HEK293 (cell line): ENCODE results near the gene ATCAY.
"Not testable (repeated sequence)": the region's sequence is repeated elsewhere in the genome, so short reads cannot be mapped to it uniquely, and the experiment has no call there.

ENCODE experiments used
- CTCF ChIA-PET: fragments of 350-600 bp; formaldehyde crosslinking; extraction: SDS; loops from one replicate; lab custom pipeline; 2021; ENCODE audit warnings: antibody characterized with exemption; lab: Yijun Ruan, JAX
- POLR2A ChIA-PET: fragments of 300-600 bp; formaldehyde crosslinking; extraction: SDS; loops from one replicate; lab custom pipeline; 2020; ENCODE audit warnings: antibody characterized with exemption, inconsistent platforms; lab: Yijun Ruan, JAX
- H3K27ac ChIP-seq: fragments of 200-500 bp; sonication (Bioruptor generic); 2 replicates; pipeline ENCODE4 v1.5.1; 2014; ENCODE audit warnings: low read depth, low read length, control low read depth, inconsistent platforms; ENCODE audit errors: extremely low read depth
- H3K36me3 ChIP-seq, 2 experiments: fragments of 200-500 bp in 1 of 2; sonication (Bioruptor generic) in 1 of 2; 1 replicate in 1 of 2; 2 replicates in 1 of 2; pipeline ENCODE4 v1.5.1; 2014 to 2017; ENCODE audit warnings: inconsistent platforms in 2 of 2, low read length in 2 of 2; ENCODE audit not compliant: control insufficient read depth in 2 of 2, insufficient read depth in 1 of 2
- H3K4me1 ChIP-seq: fragments of 200-500 bp; sonication (Bioruptor generic); 2 replicates; pipeline ENCODE4 v1.5.1; 2014; ENCODE audit warnings: mild to moderate bottlenecking, low read length, inconsistent platforms; ENCODE audit not compliant: control insufficient read depth, insufficient read depth
- H3K4me3 ChIP-seq: 2 replicates; pipeline ENCODE4 v1.5.1; 2011; ENCODE audit warnings: low read depth, mild to moderate bottlenecking, control low read depth, low read length, moderate library complexity
- H3K9me3 ChIP-seq: fragments of 200-500 bp; sonication (Bioruptor generic); 2 replicates; pipeline ENCODE4 v1.5.1; 2014; ENCODE audit warnings: low read depth, low read length, inconsistent platforms; ENCODE audit not compliant: control insufficient read depth, insufficient read depth
- GLI4 ChIP-seq: fragments of 450-650 bp; formaldehyde crosslinking; IDR thresholded peaks from 2 replicates; pipeline ENCODE4 v1.5.1; 2016; ENCODE audit warnings: missing biosample characterization, missing genetic modification characterization
- GLIS2 ChIP-seq: fragments of 450-650 bp; formaldehyde crosslinking; IDR thresholded peaks from 2 replicates; pipeline ENCODE4 v1.5.1; 2016; ENCODE audit warnings: missing biosample characterization, missing genetic modification characterization
- HOXC10 ChIP-seq: sonication (generic); formaldehyde crosslinking; IDR thresholded peaks from 2 replicates; pipeline ENCODE4 v1.8.1; 2023; ENCODE audit warnings: mild to moderate bottlenecking, missing genetic modification reagents
- HOXD13 ChIP-seq: sonication (generic); formaldehyde crosslinking; IDR thresholded peaks from 2 replicates; pipeline ENCODE4 v1.8.0; 2022; ENCODE audit warnings: missing genetic modification reagents, borderline replicate concordance
- MYNN ChIP-seq: fragments of 450-650 bp; formaldehyde crosslinking; IDR thresholded peaks from 2 replicates; pipeline ENCODE4 v1.5.1; 2016; ENCODE audit warnings: missing biosample characterization, missing genetic modification characterization, borderline replicate concordance
- RBAK ChIP-seq: fragments of 450-650 bp; formaldehyde crosslinking; IDR thresholded peaks from 2 replicates; pipeline ENCODE4 v1.5.1; 2016; ENCODE audit warnings: missing biosample characterization, missing genetic modification characterization
- TRIM28 ChIP-seq: IDR thresholded peaks from 2 replicates; pipeline ENCODE4 v1.6.1; 2011; ENCODE audit warnings: low read length, control low read depth, borderline replicate concordance
- ZBTB21 ChIP-seq: fragments of 450-650 bp; formaldehyde crosslinking; IDR thresholded peaks from 2 replicates; pipeline ENCODE4 v1.5.1; 2017; ENCODE audit warnings: missing biosample characterization, missing genetic modification characterization
- ZBTB8A ChIP-seq: fragments of 450-650 bp; formaldehyde crosslinking; IDR thresholded peaks from 2 replicates; pipeline ENCODE4 v1.5.1; 2016; ENCODE audit warnings: missing biosample characterization, missing genetic modification characterization
- ZNF10 ChIP-seq: fragments of 450-650 bp; formaldehyde crosslinking; IDR thresholded peaks from 2 replicates; pipeline ENCODE4 v1.5.1; 2017; ENCODE audit warnings: missing biosample characterization, missing genetic modification characterization
- ZNF121 ChIP-seq: fragments of 450-650 bp; formaldehyde crosslinking; IDR thresholded peaks from 2 replicates; pipeline ENCODE4 v1.5.1; 2016; ENCODE audit warnings: missing biosample characterization, missing genetic modification characterization
- ZNF202 ChIP-seq: fragments of 450-650 bp; formaldehyde crosslinking; IDR thresholded peaks from 2 replicates; pipeline ENCODE4 v1.5.1; 2016; ENCODE audit warnings: missing biosample characterization, missing genetic modification characterization, borderline replicate concordance
- ZNF548 ChIP-seq: fragments of 450-650 bp; formaldehyde crosslinking; IDR thresholded peaks from 2 replicates; pipeline ENCODE4 v1.5.1; 2016; ENCODE audit warnings: missing biosample characterization, missing genetic modification characterization
- ZNF624 ChIP-seq: fragments of 450-650 bp; formaldehyde crosslinking; IDR thresholded peaks from 2 replicates; pipeline ENCODE4 v1.5.1; 2017; ENCODE audit warnings: missing biosample characterization, missing genetic modification characterization
- ZNF776 ChIP-seq: fragments of 450-650 bp; formaldehyde crosslinking; IDR thresholded peaks from 2 replicates; pipeline ENCODE4 v1.5.0; 2017; ENCODE audit warnings: missing biosample characterization, missing genetic modification characterization, borderline replicate concordance
- ZNF830 ChIP-seq: fragments of 450-650 bp; IDR thresholded peaks from 2 replicates; pipeline ENCODE4 v1.5.0; 2018; ENCODE audit warnings: missing biosample characterization, missing genetic modification characterization, low read depth, mild to moderate bottlenecking, moderate library complexity
- TF ChIP-seq, protein P1 (sequence below): fragments of 450-650 bp; formaldehyde crosslinking; IDR thresholded peaks from 2 replicates; pipeline ENCODE4 v1.5.1; 2016; ENCODE audit warnings: missing biosample characterization, missing genetic modification characterization
- TF ChIP-seq, protein P2 (sequence below): fragments of 450-650 bp; formaldehyde crosslinking; IDR thresholded peaks from 2 replicates; pipeline ENCODE4 v1.5.1; 2017; ENCODE audit warnings: missing biosample characterization, missing genetic modification characterization
- TF ChIP-seq, protein P3 (sequence below): fragments of 450-650 bp; formaldehyde crosslinking; IDR thresholded peaks from 2 replicates; pipeline ENCODE4 v1.5.1; 2016; ENCODE audit warnings: missing biosample characterization, missing genetic modification characterization

The ATCAY gene

DNA sequence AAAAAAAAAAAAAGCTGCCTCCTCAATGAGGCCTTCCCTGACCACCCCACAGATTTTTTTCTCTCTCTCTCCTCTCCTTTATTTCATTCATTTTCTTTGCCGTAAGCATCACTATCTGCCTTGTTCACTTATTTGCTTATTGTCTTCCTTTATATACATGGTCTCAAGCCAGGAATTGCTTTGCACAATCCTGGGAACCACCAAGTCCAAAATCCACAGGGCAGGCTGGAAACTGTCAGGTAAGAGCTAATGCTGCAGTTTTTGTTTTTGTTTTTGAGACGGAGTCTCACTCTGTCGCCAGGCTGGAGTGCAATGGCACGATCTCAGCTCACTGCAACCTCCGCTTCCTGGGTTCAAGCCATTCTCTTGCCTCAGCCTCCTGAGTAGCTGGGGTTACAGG is 14.5 kb downstream of the ATCAY start:
- H3K27ac ChIP-seq, H3K4me3 ChIP-seq, H3K9me3 ChIP-seq, H3K36me3 ChIP-seq, H3K4me1 ChIP-seq, CTCF ChIA-PET, POLR2A ChIA-PET: not testable (repeated sequence)

DNA sequence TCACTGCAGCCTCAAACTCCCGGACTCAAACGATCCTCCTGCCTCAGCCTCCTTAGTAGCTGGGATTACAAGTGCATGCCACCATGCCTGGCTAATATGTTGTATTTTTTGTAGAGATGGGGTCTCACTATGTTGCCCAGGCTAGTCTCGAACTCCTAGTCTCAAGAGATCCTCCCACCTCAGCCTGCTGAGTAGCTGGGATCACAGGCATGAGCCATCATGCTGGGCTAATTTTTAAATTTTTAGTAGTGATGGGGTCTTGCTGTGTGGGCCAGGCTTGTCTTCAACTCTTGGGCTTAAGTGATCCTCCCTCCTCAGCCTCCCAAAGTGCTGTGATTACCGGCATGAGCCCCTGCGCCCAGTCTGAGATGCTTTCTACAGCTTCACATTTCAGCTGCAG is 15.3 kb downstream of the ATCAY start:
- POLR2A ChIA-PET: no interaction called here
- no peaks in the 10 kb centered on the region for H3K4me1 ChIP-seq
- no peaks in the 10 kb centered on the region for H3K9me3 ChIP-seq
- no peak overlapping the region for H3K4me3 ChIP-seq
- no peak overlapping the region for H3K27ac ChIP-seq
- TF ChIP-seq ZBTB8A (no peak), HOXC10 (CRISPR knock-in tag) (no peak), ZNF776 (tag by site-specific recombination) (no peak), ZNF121 (peak; percentile 90)
- TF ChIP-seq, protein P1, sequence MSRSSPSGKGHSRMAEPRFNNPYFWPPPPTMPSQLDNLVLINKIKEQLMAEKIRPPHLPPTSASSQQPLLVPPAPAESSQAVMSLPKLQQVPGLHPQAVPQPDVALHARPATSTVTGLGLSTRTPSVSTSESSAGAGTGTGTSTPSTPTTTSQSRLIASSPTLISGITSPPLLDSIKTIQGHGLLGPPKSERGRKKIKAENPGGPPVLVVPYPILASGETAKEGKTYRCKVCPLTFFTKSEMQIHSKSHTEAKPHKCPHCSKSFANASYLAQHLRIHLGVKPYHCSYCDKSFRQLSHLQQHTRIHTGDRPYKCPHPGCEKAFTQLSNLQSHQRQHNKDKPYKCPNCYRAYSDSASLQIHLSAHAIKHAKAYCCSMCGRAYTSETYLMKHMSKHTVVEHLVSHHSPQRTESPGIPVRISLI: no peak
- TF ChIP-seq, protein P2, sequence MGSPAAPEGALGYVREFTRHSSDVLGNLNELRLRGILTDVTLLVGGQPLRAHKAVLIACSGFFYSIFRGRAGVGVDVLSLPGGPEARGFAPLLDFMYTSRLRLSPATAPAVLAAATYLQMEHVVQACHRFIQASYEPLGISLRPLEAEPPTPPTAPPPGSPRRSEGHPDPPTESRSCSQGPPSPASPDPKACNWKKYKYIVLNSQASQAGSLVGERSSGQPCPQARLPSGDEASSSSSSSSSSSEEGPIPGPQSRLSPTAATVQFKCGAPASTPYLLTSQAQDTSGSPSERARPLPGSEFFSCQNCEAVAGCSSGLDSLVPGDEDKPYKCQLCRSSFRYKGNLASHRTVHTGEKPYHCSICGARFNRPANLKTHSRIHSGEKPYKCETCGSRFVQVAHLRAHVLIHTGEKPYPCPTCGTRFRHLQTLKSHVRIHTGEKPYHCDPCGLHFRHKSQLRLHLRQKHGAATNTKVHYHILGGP (tag by site-specific recombination): no peak
- no peaks in the 10 kb centered on the region; a peak in 1 of 3 replicates for H3K36me3 ChIP-seq
- CTCF ChIA-PET: no interaction called here

DNA sequence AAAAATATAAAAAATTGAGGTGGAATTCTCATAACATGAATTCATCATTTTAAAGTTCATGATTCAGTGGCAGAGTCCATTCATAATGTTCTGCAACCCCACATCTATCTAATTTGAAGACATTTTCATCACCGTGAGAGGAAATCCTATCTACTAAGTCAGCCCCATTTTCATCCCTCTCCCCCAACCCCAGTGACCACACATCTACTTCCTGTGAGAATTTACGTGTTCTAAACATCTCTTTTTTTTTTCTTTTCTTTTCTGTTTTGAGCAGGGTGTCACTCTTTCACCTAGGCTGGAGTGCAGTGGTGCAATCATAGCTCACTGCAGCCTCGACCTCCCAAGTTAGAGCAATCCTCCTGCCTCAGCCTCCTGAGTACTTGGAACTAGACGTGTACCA is 17.5 kb downstream of the ATCAY start:
- no peaks in the 10 kb centered on the region for H3K4me1 ChIP-seq
- ChIA-PET POLR2A (interaction anchor here (1.7 kb wide), 1 partner anchor 87 kb away, joined by 5 read pairs; the partner anchor contains the start of gene EEF2), CTCF (no interaction called here)
- TF ChIP-seq HOXD13 (no peak), GLIS2 (tag by site-specific recombination) (no peak), GLI4 (no peak), RBAK (tag by site-specific recombination) (no peak), ZNF202 (tag by site-specific recombination) (no peak), ZBTB21 (tag by site-specific recombination) (no peak), ZNF548 (no peak), ZNF624 (tag by site-specific recombination) (no peak), TRIM28 (no peak), ZNF830 (tag by site-specific recombination) (no peak), ZNF10 (tag by site-specific recombination) (no peak), MYNN (tag by site-specific recombination) (no peak)
- TF ChIP-seq, protein P3, sequence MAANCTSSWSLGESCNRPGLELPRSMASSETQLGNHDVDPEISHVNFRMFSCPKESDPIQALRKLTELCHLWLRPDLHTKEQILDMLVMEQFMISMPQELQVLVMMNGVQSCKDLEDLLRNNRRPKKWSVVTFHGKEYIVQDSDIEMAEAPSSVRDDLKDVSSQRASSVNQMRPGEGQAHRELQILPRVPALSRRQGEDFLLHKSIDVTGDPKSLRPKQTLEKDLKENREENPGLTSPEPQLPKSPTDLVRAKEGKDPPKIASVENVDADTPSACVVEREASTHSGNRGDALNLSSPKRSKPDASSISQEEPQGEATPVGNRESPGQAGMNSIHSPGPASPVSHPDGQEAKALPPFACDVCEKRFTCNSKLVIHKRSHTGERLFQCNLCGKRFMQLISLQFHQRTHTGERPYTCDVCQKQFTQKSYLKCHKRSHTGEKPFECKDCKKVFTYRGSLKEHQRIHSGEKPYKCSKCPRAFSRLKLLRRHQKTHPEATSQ (tag by site-specific recombination): no peak
- H3K4me3 ChIP-seq: no peak overlapping the region
- H3K36me3 ChIP-seq: no peaks in the 10 kb centered on the region; a peak in 1 of 3 replicates
- H3K9me3 ChIP-seq: no peaks in the 10 kb centered on the region
- no peak overlapping the region for H3K27ac ChIP-seq
